Panc1 (cell line): ENCODE data around the gene GIPC3.

Experiments used
- POLR2AphosphoS5 ChIP-seq: IDR thresholded peaks from 2 replicates; pipeline ENCODE4 v1.6.1; 2012; ENCODE audit warnings: mild to moderate bottlenecking, low read depth, low read length, moderate library complexity
- TCF7L2 ChIP-seq: IDR thresholded peaks from 2 replicates; pipeline ENCODE4 v1.6.1; 2011; ENCODE audit warnings: mild to moderate bottlenecking, low read depth, low read length, inconsistent platforms
- TF ChIP-seq, protein P1 (sequence below): fragments of 450-650 bp; IDR thresholded peaks from 2 replicates; pipeline ENCODE4 v1.5.1; 2017; ENCODE audit warnings: mild to moderate bottlenecking
- TF ChIP-seq, protein P2 (sequence below), 2 experiments: IDR thresholded peaks; 2 replicates each; pipeline ENCODE4 v1.6.1; 2011 to 2012; ENCODE audit warnings: low read depth in 2 of 2, control low read depth in 1 of 2, low read length in 1 of 2, mild to moderate bottlenecking in 1 of 2, moderate library complexity in 1 of 2; ENCODE audit not compliant: insufficient read depth in 1 of 2

DNA sequence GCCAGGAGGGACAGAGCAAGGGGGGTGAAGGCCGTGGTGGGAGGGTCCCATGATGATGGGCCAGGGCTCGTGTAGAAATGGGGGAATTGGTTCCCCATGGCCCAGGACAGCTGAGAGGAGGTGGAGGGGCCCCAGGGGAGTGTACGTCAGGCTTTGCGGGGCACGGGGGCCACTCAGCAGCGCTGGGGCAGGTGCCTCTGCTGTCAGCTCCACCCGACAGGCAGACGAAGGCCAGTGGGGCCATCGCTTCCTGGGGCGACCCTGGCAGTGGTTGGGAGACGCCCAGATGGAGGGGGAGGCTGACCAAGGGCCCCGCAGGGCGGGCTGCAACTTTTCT is 48.2 kb upstream of the GIPC3 start:
- TF ChIP-seq, protein P1, sequence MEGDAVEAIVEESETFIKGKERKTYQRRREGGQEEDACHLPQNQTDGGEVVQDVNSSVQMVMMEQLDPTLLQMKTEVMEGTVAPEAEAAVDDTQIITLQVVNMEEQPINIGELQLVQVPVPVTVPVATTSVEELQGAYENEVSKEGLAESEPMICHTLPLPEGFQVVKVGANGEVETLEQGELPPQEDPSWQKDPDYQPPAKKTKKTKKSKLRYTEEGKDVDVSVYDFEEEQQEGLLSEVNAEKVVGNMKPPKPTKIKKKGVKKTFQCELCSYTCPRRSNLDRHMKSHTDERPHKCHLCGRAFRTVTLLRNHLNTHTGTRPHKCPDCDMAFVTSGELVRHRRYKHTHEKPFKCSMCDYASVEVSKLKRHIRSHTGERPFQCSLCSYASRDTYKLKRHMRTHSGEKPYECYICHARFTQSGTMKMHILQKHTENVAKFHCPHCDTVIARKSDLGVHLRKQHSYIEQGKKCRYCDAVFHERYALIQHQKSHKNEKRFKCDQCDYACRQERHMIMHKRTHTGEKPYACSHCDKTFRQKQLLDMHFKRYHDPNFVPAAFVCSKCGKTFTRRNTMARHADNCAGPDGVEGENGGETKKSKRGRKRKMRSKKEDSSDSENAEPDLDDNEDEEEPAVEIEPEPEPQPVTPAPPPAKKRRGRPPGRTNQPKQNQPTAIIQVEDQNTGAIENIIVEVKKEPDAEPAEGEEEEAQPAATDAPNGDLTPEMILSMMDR = no peak
- TF ChIP-seq, protein P2, sequence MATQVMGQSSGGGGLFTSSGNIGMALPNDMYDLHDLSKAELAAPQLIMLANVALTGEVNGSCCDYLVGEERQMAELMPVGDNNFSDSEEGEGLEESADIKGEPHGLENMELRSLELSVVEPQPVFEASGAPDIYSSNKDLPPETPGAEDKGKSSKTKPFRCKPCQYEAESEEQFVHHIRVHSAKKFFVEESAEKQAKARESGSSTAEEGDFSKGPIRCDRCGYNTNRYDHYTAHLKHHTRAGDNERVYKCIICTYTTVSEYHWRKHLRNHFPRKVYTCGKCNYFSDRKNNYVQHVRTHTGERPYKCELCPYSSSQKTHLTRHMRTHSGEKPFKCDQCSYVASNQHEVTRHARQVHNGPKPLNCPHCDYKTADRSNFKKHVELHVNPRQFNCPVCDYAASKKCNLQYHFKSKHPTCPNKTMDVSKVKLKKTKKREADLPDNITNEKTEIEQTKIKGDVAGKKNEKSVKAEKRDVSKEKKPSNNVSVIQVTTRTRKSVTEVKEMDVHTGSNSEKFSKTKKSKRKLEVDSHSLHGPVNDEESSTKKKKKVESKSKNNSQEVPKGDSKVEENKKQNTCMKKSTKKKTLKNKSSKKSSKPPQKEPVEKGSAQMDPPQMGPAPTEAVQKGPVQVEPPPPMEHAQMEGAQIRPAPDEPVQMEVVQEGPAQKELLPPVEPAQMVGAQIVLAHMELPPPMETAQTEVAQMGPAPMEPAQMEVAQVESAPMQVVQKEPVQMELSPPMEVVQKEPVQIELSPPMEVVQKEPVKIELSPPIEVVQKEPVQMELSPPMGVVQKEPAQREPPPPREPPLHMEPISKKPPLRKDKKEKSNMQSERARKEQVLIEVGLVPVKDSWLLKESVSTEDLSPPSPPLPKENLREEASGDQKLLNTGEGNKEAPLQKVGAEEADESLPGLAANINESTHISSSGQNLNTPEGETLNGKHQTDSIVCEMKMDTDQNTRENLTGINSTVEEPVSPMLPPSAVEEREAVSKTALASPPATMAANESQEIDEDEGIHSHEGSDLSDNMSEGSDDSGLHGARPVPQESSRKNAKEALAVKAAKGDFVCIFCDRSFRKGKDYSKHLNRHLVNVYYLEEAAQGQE (IDR thresholded peaks at IDR 0.05; ENCODE audit: insufficient read depth in 1 of 2, low read depth in 2 of 2, low read length in 1 of 2) = no peak
- TF ChIP-seq POLR2AphosphoS5 = no peak
- no peak for TF ChIP-seq TCF7L2
